A549 treated with GW870086 at 1 μM for 4 hours (cell line): ENCODE data around the gene AREL1. TPM values are rescaled to one million over a fixed set of nuclear protein-coding genes. Genes with fewer than 3 reads are reported as not detected.

Source experiments
- total RNA-seq: library from RNA; stranded (reverse); fragments of 200-300 nt; extraction: Qiagen RNA extraction; gene quantifications from 5 replicates; pipeline ENCODE4 v1.2.3, GENCODE V29; 2022; ENCODE audit warnings: low read depth

Gene AREL1, protein sequence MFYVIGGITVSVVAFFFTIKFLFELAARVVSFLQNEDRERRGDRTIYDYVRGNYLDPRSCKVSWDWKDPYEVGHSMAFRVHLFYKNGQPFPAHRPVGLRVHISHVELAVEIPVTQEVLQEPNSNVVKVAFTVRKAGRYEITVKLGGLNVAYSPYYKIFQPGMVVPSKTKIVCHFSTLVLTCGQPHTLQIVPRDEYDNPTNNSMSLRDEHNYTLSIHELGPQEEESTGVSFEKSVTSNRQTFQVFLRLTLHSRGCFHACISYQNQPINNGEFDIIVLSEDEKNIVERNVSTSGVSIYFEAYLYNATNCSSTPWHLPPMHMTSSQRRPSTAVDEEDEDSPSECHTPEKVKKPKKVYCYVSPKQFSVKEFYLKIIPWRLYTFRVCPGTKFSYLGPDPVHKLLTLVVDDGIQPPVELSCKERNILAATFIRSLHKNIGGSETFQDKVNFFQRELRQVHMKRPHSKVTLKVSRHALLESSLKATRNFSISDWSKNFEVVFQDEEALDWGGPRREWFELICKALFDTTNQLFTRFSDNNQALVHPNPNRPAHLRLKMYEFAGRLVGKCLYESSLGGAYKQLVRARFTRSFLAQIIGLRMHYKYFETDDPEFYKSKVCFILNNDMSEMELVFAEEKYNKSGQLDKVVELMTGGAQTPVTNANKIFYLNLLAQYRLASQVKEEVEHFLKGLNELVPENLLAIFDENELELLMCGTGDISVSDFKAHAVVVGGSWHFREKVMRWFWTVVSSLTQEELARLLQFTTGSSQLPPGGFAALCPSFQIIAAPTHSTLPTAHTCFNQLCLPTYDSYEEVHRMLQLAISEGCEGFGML
- total RNA-seq, result 19.3 to 26.5 TPM (median 24.2 TPM) in 5 replicates

GRCh38 chr14:74712499-74713394, at the start of gene AREL1, which contains the start of gene FCF1:
TSS of gene AREL1 (minus strand) at chr14:74713080. CDS start at chr14:74685615, 27,465 bp downstream.
TSS of gene FCF1 (plus strand) at chr14:74713144. CDS start at chr14:74713198, 54 bp downstream.

DNA sequence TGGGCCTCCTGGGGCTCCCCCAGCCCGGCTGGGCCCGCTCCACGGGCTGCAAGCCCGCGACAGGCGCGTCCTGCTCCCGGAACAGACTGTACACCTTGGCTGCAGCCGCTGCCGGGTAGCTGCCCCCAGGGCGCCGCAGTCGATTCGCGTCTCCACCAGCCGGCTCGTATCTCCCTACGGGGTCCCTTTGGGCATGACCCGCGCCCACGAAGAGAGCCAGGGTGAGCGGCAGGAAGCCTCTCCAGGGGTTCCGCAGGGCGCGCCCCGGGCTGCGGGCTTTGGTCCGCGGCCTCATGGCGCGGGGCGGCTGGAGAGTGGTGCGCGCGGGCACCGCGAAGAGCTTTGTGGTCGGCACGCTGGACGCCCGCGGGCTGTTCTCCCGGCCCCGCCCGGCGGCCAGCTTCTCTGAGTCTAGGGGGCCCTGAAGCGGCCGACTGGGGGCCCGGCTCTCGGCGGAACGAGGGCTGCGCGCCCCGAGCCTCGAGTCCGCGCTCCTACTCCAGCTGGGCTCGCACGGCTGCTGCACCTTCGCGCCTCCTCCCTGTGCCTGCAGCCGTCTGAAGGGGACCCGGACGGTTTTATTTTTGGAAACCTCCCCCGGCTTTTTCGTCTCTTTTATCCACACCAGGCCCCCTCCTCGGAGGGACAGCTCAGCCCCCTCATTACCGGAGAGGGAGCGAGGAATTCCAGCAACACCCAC, 101.1 kb downstream of the AREL1 start, which contains the start of gene LTBP2:
Gene LTBP2, minus strand, starts transcription at position 588 of the 700 bp plus-strand sequence. Its CDS starts 293 bp downstream, at position 295.

Other genes starting within 250 kb of the AREL1 start
- gene NPC2, start 219.8 kb downstream of the AREL1 start, total RNA-seq, result 213 to 334 TPM (median 238 TPM) in 5 replicates
- 38.3 to 44.1 TPM (median 43.3 TPM) in 5 replicates for gene ISCA2, start 219.3 kb downstream of the AREL1 start, total RNA-seq
- gene LTBP2, start 100.8 kb downstream of the AREL1 start, total RNA-seq, result 9.7 to 13.1 TPM (median 11.0 TPM) in 5 replicates
- 38.3 to 70.4 TPM (median 49.1 TPM) in 5 replicates for gene FCF1, start 64 bp upstream of the AREL1 start, total RNA-seq
- 31.3 to 42.2 TPM (median 36.0 TPM) in 5 replicates for gene YLPM1, start 50.2 kb upstream of the AREL1 start, total RNA-seq
- not detected in 5 replicates for gene PROX2, start 163.1 kb upstream of the AREL1 start, total RNA-seq
- gene DLST, start 168.8 kb upstream of the AREL1 start, total RNA-seq, result 94.5 to 103 TPM (median 98.4 TPM) in 5 replicates
- 0.27 to 0.80 TPM (median 0.49 TPM) in 5 replicates for gene RPS6KL1, start 210.2 kb upstream of the AREL1 start, total RNA-seq
- gene PGF, start 242.5 kb upstream of the AREL1 start, total RNA-seq, result 3.4 to 5.1 TPM (median 4.2 TPM) in 5 replicates